NT2/D1 (cell line): Measurements from ENCODE around the gene OR6S1.

ENCODE experiments used
- DNase-seq: peaks from one replicate; pipeline ENCODE4 v3.0.0-alpha.2; 2011; ENCODE audit warnings: low read depth, low spot score
- H3K27me3 ChIP-seq: 2 replicates; pipeline ENCODE4 v1.6.0; 2011; ENCODE audit warnings: mild to moderate bottlenecking; ENCODE audit not compliant: insufficient read length, insufficient read depth
- H3K36me3 ChIP-seq: 2 replicates; pipeline ENCODE4 v1.6.1; 2011; ENCODE audit warnings: mild to moderate bottlenecking, low read length, mixed read lengths; ENCODE audit not compliant: insufficient read depth, insufficient read length
- H3K4me1 ChIP-seq: 2 replicates; pipeline ENCODE4 v1.5.1; 2011; ENCODE audit not compliant: insufficient read depth, insufficient read length
- H3K4me3 ChIP-seq: 2 replicates; pipeline ENCODE4 v1.5.1; 2011; ENCODE audit warnings: low read depth; ENCODE audit not compliant: insufficient read length
- H3K9ac ChIP-seq: 2 replicates; pipeline ENCODE4 v1.6.0; 2011; ENCODE audit warnings: low read depth; ENCODE audit not compliant: insufficient read length
- H3K9me3 ChIP-seq: 2 replicates; pipeline ENCODE4 v1.5.1; 2011; ENCODE audit warnings: mild to moderate bottlenecking, low read length; ENCODE audit not compliant: insufficient read depth
- SUZ12 ChIP-seq: IDR thresholded peaks from 2 replicates; pipeline ENCODE4 v1.6.1; 2011; ENCODE audit not compliant: insufficient read length, insufficient read depth; ENCODE audit errors: extremely low read depth
- YY1 ChIP-seq: IDR thresholded peaks from 2 replicates; pipeline ENCODE4 v1.6.1; 2011; ENCODE audit not compliant: insufficient read length, insufficient read depth
- ZNF274 ChIP-seq: IDR thresholded peaks from 2 replicates; pipeline ENCODE4 v1.6.1; 2011; ENCODE audit warnings: mild to moderate bottlenecking, low read depth, low read length

OR6S1 gene

DNA sequence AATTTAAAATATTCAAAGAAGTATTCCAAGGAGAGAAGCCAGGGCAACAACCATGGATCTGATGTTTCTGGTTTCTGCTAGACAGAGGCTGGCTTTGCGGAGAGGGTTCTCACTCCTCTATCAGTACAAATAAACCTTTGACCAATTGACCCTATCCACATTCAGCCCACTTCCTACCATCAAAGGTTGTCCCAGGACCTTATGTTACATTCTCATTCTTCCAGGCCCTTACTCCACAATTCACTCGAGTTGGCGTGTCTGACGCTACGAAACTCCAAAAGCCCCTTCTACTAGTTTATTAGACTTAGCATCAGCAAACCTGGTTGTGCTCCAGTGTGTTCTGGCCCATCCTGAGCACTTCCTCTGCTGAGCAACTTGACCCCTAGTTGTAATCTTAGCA is 25.5 kb downstream of the OR6S1 start:
- no peak for DNase-seq
- no peaks in the 10 kb centered on the region for H3K9me3 ChIP-seq
- peaks cover 2% of the 10 kb centered on the region for H3K4me1 ChIP-seq
- H3K9ac ChIP-seq, result no peak overlapping the region
- H3K4me3 ChIP-seq, result no peak overlapping the region
- H3K27me3 ChIP-seq, result no peaks in the 10 kb centered on the region
- TF ChIP-seq YY1, result no peak
- TF ChIP-seq ZNF274, result no peak
- TF ChIP-seq SUZ12, result no peak
- no peaks in the 10 kb centered on the region for H3K36me3 ChIP-seq

DNA sequence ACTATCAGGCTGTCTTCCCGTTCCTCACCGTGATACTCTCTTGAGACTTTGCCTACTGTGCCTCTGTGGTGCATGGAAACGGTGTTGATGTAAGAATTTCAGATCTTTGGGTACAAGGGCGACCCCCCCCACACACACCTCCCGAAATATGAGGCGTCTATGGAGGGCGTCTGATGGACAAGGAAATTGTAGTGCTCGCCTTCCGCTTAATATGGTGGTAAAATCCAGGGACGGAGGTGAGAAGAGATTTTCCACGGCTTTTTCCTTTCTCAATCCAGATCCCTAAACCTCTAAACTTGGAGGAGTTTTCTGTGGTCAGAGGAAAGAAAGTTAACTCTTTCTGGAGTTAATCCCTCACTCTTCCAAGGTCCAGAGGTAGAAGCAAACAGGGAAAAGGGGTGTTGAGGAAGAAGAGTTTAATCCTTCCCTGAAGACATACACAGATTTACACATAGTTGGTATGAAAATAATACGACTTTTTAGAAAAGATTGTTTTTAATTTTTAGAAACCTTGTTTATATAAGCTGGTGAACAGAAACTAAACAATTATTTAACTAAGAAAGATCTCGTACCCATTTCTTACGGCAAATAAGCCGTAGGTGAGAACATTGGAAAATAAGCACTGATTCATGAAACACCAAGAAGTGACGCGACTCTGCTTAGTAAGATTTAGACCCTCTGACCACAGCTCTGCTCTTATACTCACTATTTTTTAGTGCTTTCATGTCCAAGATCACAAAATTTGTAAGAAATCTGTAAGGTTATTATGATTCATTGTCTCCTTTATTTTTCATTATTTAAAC is 27.3 kb downstream of the OR6S1 start:
- peak overlapping the region; percentile 82 for H3K4me3 ChIP-seq
- peak overlapping the region; percentile 72 for H3K9ac ChIP-seq
- TF ChIP-seq SUZ12, result no peak
- no peak for TF ChIP-seq YY1
- no peak for TF ChIP-seq ZNF274
- no peaks in the 10 kb centered on the region for H3K27me3 ChIP-seq
- H3K4me1 ChIP-seq, result peaks cover 2% of the 10 kb centered on the region
- DNase-seq, result no peak
- no peaks in the 10 kb centered on the region for H3K36me3 ChIP-seq
- H3K9me3 ChIP-seq, result no peaks in the 10 kb centered on the region

DNA sequence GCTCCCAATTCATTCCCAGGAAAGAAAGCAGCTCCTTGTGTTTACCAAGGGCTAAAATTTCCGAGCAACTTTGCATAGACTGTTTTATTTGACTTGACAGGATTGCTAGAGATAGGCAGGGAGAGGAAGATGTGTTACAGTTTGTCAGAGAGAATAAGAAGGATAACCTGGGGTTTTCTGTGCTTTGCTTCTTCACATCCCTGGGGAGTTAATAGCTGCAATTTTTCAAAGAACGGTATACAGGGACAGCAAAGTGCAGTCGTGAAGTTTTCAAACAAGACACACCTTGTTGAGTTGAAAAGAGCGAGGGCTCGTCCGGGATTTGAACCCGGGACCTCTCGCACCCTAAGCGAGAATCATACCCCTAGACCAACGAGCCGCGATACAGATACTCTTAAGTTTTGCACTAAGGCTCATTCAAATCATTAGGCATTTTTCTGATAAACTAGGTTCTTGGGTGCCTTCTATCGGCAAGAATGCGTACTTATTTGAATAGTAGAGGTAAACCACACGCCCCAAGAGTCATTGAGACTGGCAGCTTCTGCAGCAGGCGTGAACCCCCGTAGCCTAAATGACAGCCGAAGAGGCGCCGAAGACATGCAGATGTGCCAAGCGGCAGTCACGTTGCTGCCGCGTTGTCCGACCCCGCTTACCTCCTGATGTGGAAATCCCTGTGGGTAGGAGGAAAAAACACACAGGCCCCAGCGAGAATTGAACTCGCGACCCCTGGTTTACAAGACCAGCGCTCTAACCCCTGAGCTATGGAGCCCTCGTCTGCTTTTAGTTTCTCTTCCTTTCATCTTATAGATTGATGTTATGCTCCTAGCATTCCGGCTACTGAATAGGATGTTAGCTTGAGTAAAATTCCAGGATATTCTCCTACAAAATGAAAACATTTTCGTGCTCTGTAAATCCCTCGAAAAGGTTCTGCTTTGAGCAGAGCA is 28.1 kb downstream of the OR6S1 start:
- Histone ChIP-seq H3K27me3 (no peaks in the 10 kb centered on the region), H3K36me3 (no peaks in the 10 kb centered on the region), H3K4me1 (peaks cover 2% of the 10 kb centered on the region), H3K9me3 (no peaks in the 10 kb centered on the region), H3K4me3 (peak overlapping the region; percentile 82), H3K9ac (peak overlapping the region; percentile 72)
- peak; percentile 82 for DNase-seq
- TF ChIP-seq YY1, result no peak
- no peak for TF ChIP-seq ZNF274
- no peak for TF ChIP-seq SUZ12

DNA sequence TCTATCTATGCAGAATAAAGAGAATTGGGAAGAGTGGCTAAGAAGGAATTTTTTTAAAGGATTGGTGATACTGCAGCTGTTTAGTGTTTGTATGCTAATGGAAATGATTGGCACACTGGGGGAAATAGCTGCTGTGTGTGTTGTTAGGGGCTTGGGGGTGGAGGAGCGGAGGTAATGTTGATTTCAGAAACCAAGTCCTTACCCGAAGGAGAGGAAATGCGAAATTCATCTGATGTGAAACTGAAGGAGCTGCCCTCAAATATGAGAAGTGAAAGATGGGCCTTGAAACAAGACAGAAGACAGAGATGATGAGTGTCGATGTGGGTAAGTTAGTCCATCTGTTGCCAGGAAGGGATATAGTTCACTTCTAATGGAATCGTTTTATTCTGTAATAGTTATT is 29.1 kb downstream of the OR6S1 start:
- no peak for TF ChIP-seq SUZ12
- no peak for TF ChIP-seq ZNF274
- no peak for TF ChIP-seq YY1
- H3K4me3 ChIP-seq, result no peak overlapping the region
- no peaks in the 10 kb centered on the region for H3K36me3 ChIP-seq
- H3K27me3 ChIP-seq, result no peaks in the 10 kb centered on the region
- no peak for DNase-seq
- no peaks in the 10 kb centered on the region for H3K9me3 ChIP-seq
- peaks cover 2% of the 10 kb centered on the region for H3K4me1 ChIP-seq
- no peak overlapping the region for H3K9ac ChIP-seq

DNA sequence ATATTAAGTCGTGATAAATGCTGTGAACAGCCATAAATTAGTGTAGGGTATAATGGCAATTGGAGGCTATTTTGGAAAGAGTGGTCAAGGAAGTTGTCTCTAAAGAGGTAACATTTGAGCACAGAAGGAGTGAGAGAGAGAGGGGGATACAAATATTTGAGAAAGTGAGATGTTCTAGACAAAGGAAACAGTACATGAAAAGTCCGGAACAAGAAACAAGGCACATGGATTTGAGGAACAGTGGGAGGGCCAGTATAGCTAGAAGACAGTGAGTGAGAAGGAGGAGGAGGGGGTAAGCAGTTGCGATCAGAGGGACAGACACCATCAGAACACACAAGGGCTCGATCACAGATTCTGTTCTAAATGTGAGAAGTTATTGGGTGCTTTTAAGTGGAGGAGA is 30.2 kb downstream of the OR6S1 start:
- no peak for DNase-seq
- TF ChIP-seq YY1, result no peak
- no peak for TF ChIP-seq SUZ12
- TF ChIP-seq ZNF274, result no peak
- Histone ChIP-seq H3K4me3 (no peak overlapping the region), H3K36me3 (no peaks in the 10 kb centered on the region), H3K4me1 (peaks cover 2% of the 10 kb centered on the region), H3K9me3 (no peaks in the 10 kb centered on the region), H3K27me3 (no peaks in the 10 kb centered on the region), H3K9ac (no peak overlapping the region)

DNA sequence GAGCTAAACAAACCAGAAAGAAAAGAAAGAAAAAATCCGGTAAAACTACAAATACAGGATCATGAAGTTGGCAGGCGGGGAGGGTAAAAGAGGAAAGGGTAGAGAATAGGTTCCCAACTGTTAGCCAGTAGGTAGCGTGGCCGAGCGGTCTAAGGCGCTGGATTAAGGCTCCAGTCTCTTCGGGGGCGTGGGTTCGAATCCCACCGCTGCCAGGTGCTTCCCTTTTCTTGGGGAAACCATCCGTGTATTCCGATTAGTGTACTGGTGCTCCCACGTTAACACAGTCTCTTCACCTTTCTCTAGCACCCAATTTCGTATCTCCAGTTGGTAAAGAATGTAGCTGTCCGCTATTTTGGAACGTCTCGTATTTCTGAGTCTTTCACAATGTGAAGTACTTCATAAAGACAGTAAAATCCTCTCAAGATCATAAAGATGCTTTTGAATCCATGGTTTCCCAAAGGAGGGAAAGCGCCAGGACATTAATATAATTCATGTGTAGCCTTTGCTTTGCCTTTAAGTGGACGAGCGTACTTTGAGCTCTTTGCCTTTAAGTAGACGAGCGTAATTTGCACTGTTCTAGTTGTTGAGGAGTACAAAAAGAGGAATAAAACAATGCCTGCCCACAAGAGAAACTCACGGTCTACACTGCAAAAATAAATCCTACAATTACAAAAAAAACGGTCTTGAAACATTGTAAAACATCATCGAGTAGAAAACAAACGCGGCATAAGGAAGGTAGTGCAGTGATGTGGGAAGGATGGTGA is 31.3 kb downstream of the OR6S1 start:
- Histone ChIP-seq H3K9me3 (no peaks in the 10 kb centered on the region), H3K4me1 (peaks cover 2% of the 10 kb centered on the region), H3K36me3 (no peaks in the 10 kb centered on the region), H3K4me3 (peak overlapping the region; percentile 89), H3K27me3 (no peaks in the 10 kb centered on the region), H3K9ac (peak overlapping the region; percentile 86)
- TF ChIP-seq SUZ12 (no peak), YY1 (no peak), ZNF274 (no peak)
- DNase-seq, result no peak
